WI38 (cell line): Measurements from ENCODE around the gene SCART1.
"Not testable (repeated sequence)": the region's sequence is repeated elsewhere in the genome, so short reads cannot be mapped to it uniquely, and the experiment has no call there.

Source experiments
- H3K4me3 ChIP-seq: 2 replicates; pipeline ENCODE4 v1.5.1; 2011; ENCODE audit warnings: low read depth, mild to moderate bottlenecking, control low read depth, low read length
- CTCF ChIP-seq: IDR thresholded peaks from 2 replicates; pipeline ENCODE4 v1.5.1; 2012; ENCODE audit warnings: low read depth, mild to moderate bottlenecking, control low read depth, low read length

SCART1 gene

GRCh38 chr10:133515471-133515870 is 61.7 kb downstream of the SCART1 start:
- TF ChIP-seq CTCF, result no peak
- no peak overlapping the region for H3K4me3 ChIP-seq

- no peak for TF ChIP-seq CTCF
- no peak overlapping the region for H3K4me3 ChIP-seq
Observed at GRCh38 chr10:133516057-133516456, 62.3 kb downstream of the SCART1 start.

DNA sequence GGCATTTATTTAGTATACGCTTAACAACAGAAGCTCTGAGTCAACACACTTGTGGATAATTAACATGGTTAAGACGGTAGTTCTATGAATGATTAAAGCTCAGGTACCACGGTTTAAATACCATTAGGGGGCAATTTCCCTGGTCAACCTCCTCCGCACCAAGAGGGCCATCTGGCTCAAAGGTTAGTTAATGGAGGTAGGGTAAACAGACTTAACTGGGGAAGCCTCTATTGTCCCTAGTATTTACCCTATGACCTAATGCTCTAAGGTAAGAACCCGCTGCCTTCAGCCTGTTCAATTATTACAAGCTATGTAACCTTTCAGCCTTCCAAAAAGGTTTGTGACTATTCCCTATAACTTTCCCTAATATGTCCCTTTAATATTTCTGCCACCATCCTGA is 64.8 kb downstream of the SCART1 start:
- not testable (repeated sequence) for H3K4me3 ChIP-seq
